OCI-LY3 (cell line): ENCODE data around the gene DNAH10.
"Not testable (repeated sequence)": the region's sequence is repeated elsewhere in the genome, so short reads cannot be mapped to it uniquely, and the experiment has no call there.

Experiments
- H2AFZ ChIP-seq: fragments of 200-600, 300-600 bp; shearing (Covaris generic); 2 replicates; pipeline ENCODE4 v1.6.0; 2014; ENCODE audit warnings: antibody characterized with exemption, low read depth, low read length
- H3K27ac ChIP-seq: fragments of 200-600, 300-600 bp; sonication (generic); 2 replicates; pipeline ENCODE4 v1.5.1; 2014; ENCODE audit warnings: mild to moderate bottlenecking, low read length, moderate library complexity, mixed read lengths
- H3K27me3 ChIP-seq: fragments of 200-600, 300-600 bp; sonication (generic); 2 replicates; pipeline ENCODE4 v1.6.1; 2014; ENCODE audit warnings: low read depth, low read length, mixed read lengths
- H3K36me3 ChIP-seq: fragments of 200-600, 300-600 bp; sonication (generic); replicated peaks from 2 replicates; pipeline ENCODE3; 2014; ENCODE audit warnings: low read depth, low read length, mixed read lengths
- H3K4me1 ChIP-seq: fragments of 300-600, 200-600 bp; sonication (generic); 2 replicates; pipeline ENCODE4 v1.6.1; 2014; ENCODE audit warnings: low read length, mixed read lengths
- H3K4me2 ChIP-seq: fragments of 200-600, 300-600 bp; sonication (generic); 2 replicates; pipeline ENCODE4 v1.6.1; 2014; ENCODE audit warnings: low read length, mixed read lengths
- H3K4me3 ChIP-seq: fragments of 300-600, 200-600 bp; sonication (generic); 2 replicates; pipeline ENCODE4 v1.5.1; 2014; ENCODE audit warnings: antibody characterized with exemption, mild to moderate bottlenecking, low read length, moderate library complexity
- H3K79me2 ChIP-seq: fragments of 300-600, 200-600 bp; shearing (Covaris generic); 2 replicates; pipeline ENCODE4 v1.6.1; 2014; ENCODE audit warnings: mild to moderate bottlenecking, low read length, mixed read lengths
- H3K9ac ChIP-seq: fragments of 300-600, 200-600 bp; shearing (Covaris generic); 2 replicates; pipeline ENCODE4 v1.6.0; 2014; ENCODE audit warnings: mild to moderate bottlenecking, low read length, moderate library complexity
- H3K9me3 ChIP-seq: fragments of 200-600, 300-600 bp; shearing (Covaris generic); 2 replicates; pipeline ENCODE4 v1.6.1; 2014; ENCODE audit warnings: low read length, mixed read lengths; ENCODE audit not compliant: insufficient read depth
- H4K20me1 ChIP-seq: fragments of 200-600, 300-600 bp; sonication (generic); 2 replicates; pipeline ENCODE4 v1.6.1; 2016; ENCODE audit warnings: low read length, mixed read lengths; ENCODE audit not compliant: insufficient read depth
- EZH2phosphoT487 ChIP-seq: fragments of 200-600 bp; shearing (Covaris generic); IDR thresholded peaks from 2 replicates; pipeline ENCODE4 v1.6.1; 2018; ENCODE audit warnings: antibody characterized with exemption, mixed run types, low read depth
- TF ChIP-seq, protein P1 (sequence below): fragments of 200-600, 300-600 bp; sonication (generic); IDR thresholded peaks from 2 replicates; pipeline ENCODE4 v1.5.1; 2014; ENCODE audit warnings: antibody characterized with exemption, low read length, low read depth

DNAH10 gene

GRCh38 chr12:123908884-123909725 lies 147.0 kb downstream of the DNAH10 start:
- H3K27ac ChIP-seq, result no peak overlapping the region
- H3K79me2 ChIP-seq, result no peaks in the 10 kb centered on the region
- H3K36me3 ChIP-seq, result no peaks in the 10 kb centered on the region
- H3K4me2 ChIP-seq, result no peak overlapping the region
- H3K27me3 ChIP-seq, result peaks cover 11% of the 10 kb centered on the region
- no peaks in the 10 kb centered on the region for H4K20me1 ChIP-seq
- no peak overlapping the region for H3K4me3 ChIP-seq
- TF ChIP-seq, protein P1, sequence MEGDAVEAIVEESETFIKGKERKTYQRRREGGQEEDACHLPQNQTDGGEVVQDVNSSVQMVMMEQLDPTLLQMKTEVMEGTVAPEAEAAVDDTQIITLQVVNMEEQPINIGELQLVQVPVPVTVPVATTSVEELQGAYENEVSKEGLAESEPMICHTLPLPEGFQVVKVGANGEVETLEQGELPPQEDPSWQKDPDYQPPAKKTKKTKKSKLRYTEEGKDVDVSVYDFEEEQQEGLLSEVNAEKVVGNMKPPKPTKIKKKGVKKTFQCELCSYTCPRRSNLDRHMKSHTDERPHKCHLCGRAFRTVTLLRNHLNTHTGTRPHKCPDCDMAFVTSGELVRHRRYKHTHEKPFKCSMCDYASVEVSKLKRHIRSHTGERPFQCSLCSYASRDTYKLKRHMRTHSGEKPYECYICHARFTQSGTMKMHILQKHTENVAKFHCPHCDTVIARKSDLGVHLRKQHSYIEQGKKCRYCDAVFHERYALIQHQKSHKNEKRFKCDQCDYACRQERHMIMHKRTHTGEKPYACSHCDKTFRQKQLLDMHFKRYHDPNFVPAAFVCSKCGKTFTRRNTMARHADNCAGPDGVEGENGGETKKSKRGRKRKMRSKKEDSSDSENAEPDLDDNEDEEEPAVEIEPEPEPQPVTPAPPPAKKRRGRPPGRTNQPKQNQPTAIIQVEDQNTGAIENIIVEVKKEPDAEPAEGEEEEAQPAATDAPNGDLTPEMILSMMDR, result no peak
- no peak overlapping the region for H2AFZ ChIP-seq
- H3K4me1 ChIP-seq, result peaks cover 7% of the 10 kb centered on the region
- H3K9me3 ChIP-seq, result no peaks in the 10 kb centered on the region
- no peak overlapping the region for H3K9ac ChIP-seq

- no peak overlapping the region for H3K4me3 ChIP-seq
- no peak overlapping the region for H3K27ac ChIP-seq
- TF ChIP-seq EZH2phosphoT487, result no peak
- TF ChIP-seq, protein P1, result no peak
Measured at GRCh38 chr12:123910057-123910456, 148.0 kb downstream of the DNAH10 start.

DNA sequence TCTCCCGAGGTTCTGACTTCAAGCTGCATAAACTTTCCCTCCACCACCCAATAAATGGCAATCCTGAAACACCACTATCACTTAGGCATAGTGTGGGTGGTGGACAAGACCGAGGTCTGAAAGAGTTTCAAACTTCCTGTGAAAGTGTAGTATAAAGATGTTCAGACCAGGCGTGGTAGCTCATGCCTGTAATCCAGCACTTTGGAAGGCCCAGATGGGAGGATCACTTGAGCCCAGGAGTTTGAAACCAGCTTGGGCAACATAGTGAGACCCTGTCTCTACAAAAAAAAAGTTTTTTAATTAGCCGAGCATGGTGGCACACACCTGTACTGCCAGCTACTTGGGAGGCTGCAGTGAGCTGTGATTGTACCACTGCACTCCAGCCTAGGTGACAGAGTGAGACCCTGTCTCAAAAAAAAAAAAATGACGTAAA lies 148.7 kb downstream of the DNAH10 start:
- TF ChIP-seq EZH2phosphoT487, result no peak
- TF ChIP-seq, protein P1, result no peak
- H3K36me3 ChIP-seq, result no peaks in the 10 kb centered on the region
- no peak overlapping the region for H3K9ac ChIP-seq
- H3K79me2 ChIP-seq, result no peaks in the 10 kb centered on the region
- no peak overlapping the region for H2AFZ ChIP-seq
- no peaks in the 10 kb centered on the region for H4K20me1 ChIP-seq
- H3K4me1 ChIP-seq, result no peaks in the 10 kb centered on the region
- no peaks in the 10 kb centered on the region for H3K27me3 ChIP-seq
- H3K9me3 ChIP-seq, result no peaks in the 10 kb centered on the region
- no peak overlapping the region for H3K4me2 ChIP-seq
- 0 out of 2 replicates have a peak overlapping the region, but pooled peaks have one; percentile 2 for H3K27ac ChIP-seq
- H3K4me3 ChIP-seq, result no peak overlapping the region

More at GRCh38 chr12:123910057-123910456, 148.0 kb downstream of the DNAH10 start:
- peaks cover 2% of the 10 kb centered on the region for H3K27me3 ChIP-seq
- no peaks in the 10 kb centered on the region for H3K36me3 ChIP-seq
- H3K4me2 ChIP-seq, result no peak overlapping the region
- H2AFZ ChIP-seq, result no peak overlapping the region
- H3K4me1 ChIP-seq, result peaks cover 7% of the 10 kb centered on the region
- H3K79me2 ChIP-seq, result no peaks in the 10 kb centered on the region
- H3K9ac ChIP-seq, result no peak overlapping the region
- H3K9me3 ChIP-seq, result no peaks in the 10 kb centered on the region
- H4K20me1 ChIP-seq, result no peaks in the 10 kb centered on the region

DNA sequence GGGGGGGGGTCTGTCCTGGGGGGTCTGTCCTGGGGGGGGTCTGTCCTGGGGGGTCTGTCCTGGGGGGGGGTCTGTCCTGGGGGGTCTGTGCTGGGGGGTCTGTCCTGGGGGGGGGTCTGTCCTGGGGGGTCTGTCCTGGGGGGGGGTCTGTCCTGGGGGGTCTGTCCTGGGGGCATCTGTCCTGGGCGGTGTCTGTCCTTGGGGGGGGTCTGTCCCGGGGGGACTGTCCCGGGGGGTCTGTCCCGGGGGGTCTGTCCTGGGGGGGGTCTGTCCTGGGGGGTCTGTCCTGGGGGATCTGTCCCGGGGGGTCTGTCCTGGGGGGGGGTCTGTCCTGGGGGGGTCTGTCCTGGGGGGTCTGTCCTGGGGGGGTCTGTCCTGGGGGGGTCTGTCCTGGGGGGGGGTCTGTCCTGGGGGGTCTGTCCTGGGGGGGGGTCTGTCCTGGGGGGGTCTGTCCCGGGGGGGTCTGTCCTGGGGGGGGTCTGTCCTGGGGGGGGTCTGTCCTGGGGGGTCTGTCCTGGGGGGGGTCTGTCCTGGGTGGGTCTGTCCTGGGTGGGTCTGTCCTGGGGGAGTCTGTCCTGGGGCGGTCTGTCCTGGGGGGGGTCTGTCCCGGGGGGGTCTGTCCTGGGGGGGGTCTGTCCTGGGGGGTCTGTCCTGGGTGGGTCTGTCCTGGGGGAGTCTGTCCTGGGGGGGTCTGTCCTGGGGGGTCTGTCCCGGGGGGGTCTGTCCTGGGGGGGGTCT lies 149.7 kb downstream of the DNAH10 start:
- not testable (repeated sequence) for H3K27ac ChIP-seq, H3K4me2 ChIP-seq, H3K4me3 ChIP-seq, H3K9ac ChIP-seq, H3K79me2 ChIP-seq, H2AFZ ChIP-seq, H4K20me1 ChIP-seq, H3K9me3 ChIP-seq, H3K4me1 ChIP-seq, H3K27me3 ChIP-seq, H3K36me3 ChIP-seq
